Prostate gland (tissue), 2 donors: Measurements from ENCODE around the gene TATDN3. TPM values are rescaled to one million over a fixed set of nuclear protein-coding genes. Genes with fewer than 3 reads are reported as not detected.

Experiments
- DNase-seq: peaks from one replicate; pipeline ENCODE4 v3.0.0-alpha.2; 2019; ENCODE audit warnings: low spot score
- H3K27ac ChIP-seq, 2 donors: fragments of 200-600 bp; sonication (generic); 2 replicates each; pipeline ENCODE4 v1.5.1; 2017 to 2019
- H3K27me3 ChIP-seq: fragments of 200-600 bp; sonication (generic); replicated peaks from 2 replicates; pipeline ENCODE4 v1.5.1; 2019; ENCODE audit not compliant: insufficient read depth
- H3K36me3 ChIP-seq, 2 donors: fragments of 200-600 bp; sonication (generic); 1 replicate in 1 of 2; 2 replicates in 1 of 2; pipeline versions ENCODE4 v1.5.1 to v1.8.1; 2017 to 2019
- H3K4me1 ChIP-seq: fragments of 200-600 bp; sonication (generic); replicated peaks from 2 replicates; pipeline ENCODE4 v1.5.1; 2019
- H3K4me3 ChIP-seq, 2 donors: fragments of 200-600 bp; sonication (generic); 2 replicates each; pipeline ENCODE4 v1.5.1; 2017 to 2019
- H3K9me3 ChIP-seq: fragments of 200-600 bp; sonication (generic); 2 replicates; pipeline ENCODE4 v1.5.1; 2017
- CTCF ChIP-seq, 4 experiments: fragments of 200-600 bp in 2 of 4; fragments of 450-650 bp in 2 of 4; sonication (generic) in 2 of 4; IDR thresholded peaks; 1 replicate in 3 of 4; 2 replicates in 1 of 4; pipeline ENCODE4 v1.5.1; 2016 to 2019; ENCODE audit warnings: antibody characterized with exemption in 4 of 4, mild to moderate bottlenecking in 2 of 4, moderate library complexity in 2 of 4
- POLR2A ChIP-seq: fragments of 450-650 bp; IDR thresholded peaks from one replicate; pipeline ENCODE4 v1.6.1; 2016; ENCODE audit warnings: antibody characterized with exemption, mild to moderate bottlenecking
- POLR2AphosphoS5 ChIP-seq: sonication (generic); formaldehyde crosslinking; IDR thresholded peaks from one replicate; pipeline ENCODE4 v1.6.1; 2017; ENCODE audit warnings: antibody characterized with exemption
- WGBS: methylation state at CpG from one replicate; pipeline ENCODE4 v1.1.5; 2018; 5-methylcytosine and 5-hydroxymethylcytosine counted together
- intact Hi-C: fragments of 100-400 bp; cut with DNase I; formaldehyde crosslinking; loops from one replicate; pipeline ENCODE4 v1.14.2; 2022
- total RNA-seq, 2 donors: library from RNA; depleted of rRNA; stranded (reverse); fragments of >200 nt; gene quantifications; one replicate each; pipeline ENCODE4 v1.1.0, GENCODE V29; 2016

The TATDN3 gene
- total RNA-seq, 2 donors from 2014 or later = 9.0 to 10.2 TPM

DNA sequence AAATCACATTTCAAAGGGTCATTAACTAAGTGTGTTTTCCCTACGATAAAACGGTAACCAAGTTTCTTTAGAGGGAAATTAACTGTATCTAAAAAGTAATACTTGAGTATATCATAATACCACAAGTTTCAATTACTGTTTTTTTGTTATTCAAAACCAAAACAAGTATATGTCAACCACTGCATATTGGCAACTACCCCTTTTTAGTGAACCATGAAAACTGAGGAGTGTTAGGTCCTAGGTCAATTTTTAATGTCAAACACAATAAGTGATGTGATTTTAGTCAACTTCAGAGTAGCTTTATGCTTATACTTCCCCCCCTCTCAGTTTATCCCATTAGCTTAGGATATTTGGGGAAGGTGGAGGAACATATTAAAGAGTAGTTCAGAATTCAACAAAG lies 10.5 kb upstream of the TATDN3 start:
- no peaks in the 10 kb centered on the region for H3K4me1 ChIP-seq
- H3K36me3 ChIP-seq = no peaks in the 10 kb centered on the region
- 90% methylated on average over 2 of the region's 2 CpGs for WGBS
- H3K9me3 ChIP-seq = no peaks in the 10 kb centered on the region
- intact Hi-C loops = loop anchor here (5.0 kb wide), 2 partner anchors 114 to 304 kb away; no protein-coding TSS in a partner anchor
- no peak for DNase-seq
- H3K4me3 ChIP-seq = no peak overlapping the region
- H3K27ac ChIP-seq = no peak overlapping the region
- TF ChIP-seq POLR2A (no peak), POLR2AphosphoS5 (no peak), CTCF (IDR thresholded peaks at IDR 0.05) (no peak)
- H3K27me3 ChIP-seq = no peaks in the 10 kb centered on the region

- Histone ChIP-seq H3K9me3 (no peaks in the 10 kb centered on the region), H3K36me3 (no peaks in the 10 kb centered on the region), H3K27ac (no peak overlapping the region), H3K4me3 (no peak overlapping the region), H3K27me3 (no peaks in the 10 kb centered on the region), H3K4me1 (no peaks in the 10 kb centered on the region)
- no peak for DNase-seq
- 92% methylated on average over 3 of the region's 3 CpGs for WGBS
- intact Hi-C loops = loop anchor here (5.0 kb wide), 2 partner anchors 115 to 305 kb away; no protein-coding TSS in a partner anchor
- TF ChIP-seq POLR2AphosphoS5 (no peak), POLR2A (no peak), CTCF (IDR thresholded peaks at IDR 0.05) (peak in 3 of 4 experiments; percentile 62 to 76 (median 72))
Measured at GRCh38 chr1:212782422-212783154, 9.1 kb upstream of the TATDN3 start.

DNA sequence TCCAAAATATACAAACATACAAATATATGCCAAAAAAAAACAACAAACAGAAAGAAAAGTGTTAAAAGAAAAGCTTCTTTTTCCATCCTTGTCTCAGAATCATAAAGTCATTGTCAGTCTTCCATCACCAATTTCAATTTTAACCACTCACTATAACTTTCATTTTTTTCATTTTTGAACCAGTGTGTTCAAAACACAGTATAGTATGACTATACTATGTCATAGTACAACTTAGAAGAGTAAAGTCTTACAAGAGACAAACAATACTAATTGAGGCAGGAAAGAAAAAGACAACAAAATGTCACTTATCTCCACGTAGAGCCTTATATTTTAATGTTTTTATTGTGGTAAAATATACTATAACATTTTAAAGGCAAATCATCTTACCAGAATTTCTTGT lies 7.7 kb upstream of the TATDN3 start:
- Histone ChIP-seq H3K27ac (no peak overlapping the region), H3K9me3 (no peaks in the 10 kb centered on the region), H3K4me1 (no peaks in the 10 kb centered on the region), H3K27me3 (no peaks in the 10 kb centered on the region), H3K4me3 (no peak overlapping the region), H3K36me3 (no peaks in the 10 kb centered on the region)
- WGBS = 56% methylated on average over 1 of the region's 1 CpG
- TF ChIP-seq CTCF (IDR thresholded peaks at IDR 0.05) (no peak), POLR2AphosphoS5 (no peak), POLR2A (no peak)
- DNase-seq = no peak
- intact Hi-C loops = loop anchor here (5.0 kb wide), 2 partner anchors 117 to 307 kb away; no protein-coding TSS in a partner anchor

- no peak for DNase-seq
- Histone ChIP-seq H3K9me3 (no peaks in the 10 kb centered on the region), H3K27me3 (no peaks in the 10 kb centered on the region), H3K4me3 (no peak overlapping the region), H3K36me3 (no peaks in the 10 kb centered on the region), H3K4me1 (no peaks in the 10 kb centered on the region), H3K27ac (no peak overlapping the region)
- WGBS = 100% methylated on average over 1 of the region's 1 CpG
- intact Hi-C loops = no loop called here
- no peak for TF ChIP-seq POLR2A
- no peak for TF ChIP-seq CTCF (IDR thresholded peaks at IDR 0.05)
Measured at GRCh38 chr1:212785871-212786270, 5.8 kb upstream of the TATDN3 start.

DNA sequence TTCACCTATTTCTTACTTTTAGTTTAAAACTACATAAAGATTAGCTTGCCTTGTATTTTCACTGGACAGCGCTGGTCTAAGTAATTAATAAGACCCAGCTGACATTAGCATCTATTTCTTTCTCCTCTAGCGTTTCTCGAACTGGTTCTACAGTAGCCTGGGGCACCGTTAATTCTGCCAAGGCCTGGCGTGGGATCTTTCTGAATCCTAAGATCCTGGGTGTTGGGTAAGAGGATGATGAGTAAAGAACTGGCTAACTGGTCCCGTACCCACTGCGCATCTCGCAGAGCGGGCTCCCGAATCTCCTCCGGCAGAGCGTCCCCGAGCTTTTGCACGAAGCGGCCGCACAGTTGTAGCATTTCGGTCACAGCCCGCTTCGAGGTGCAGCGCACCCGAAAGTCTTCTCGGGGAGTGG lies 426 bp upstream of the TATDN3 start:
- WGBS = under 1% methylated on average over 22 of the region's 22 CpGs
- Histone ChIP-seq H3K27me3 (no peaks in the 10 kb centered on the region), H3K27ac (peak overlapping the region; percentile 86 to 97), H3K9me3 (no peaks in the 10 kb centered on the region), H3K4me1 (no peaks in the 10 kb centered on the region), H3K36me3 (no peaks in the 10 kb centered on the region), H3K4me3 (peak overlapping the region; percentile 81 to 84)
- intact Hi-C loops = no loop called here
- TF ChIP-seq POLR2A = no peak
- no peak for TF ChIP-seq CTCF (IDR thresholded peaks at IDR 0.05)
- no peak for TF ChIP-seq POLR2AphosphoS5
- DNase-seq = no peak
